GM11168 (cell line): ENCODE data around the gene KDM2B.
"Not testable (repeated sequence)": the region's sequence is repeated elsewhere in the genome, so short reads cannot be mapped to it uniquely, and the experiment has no call there.

ENCODE experiments used
- in situ Hi-C: fragments of 300-500 bp; cut with MboI; formaldehyde crosslinking; loops from one replicate; pipeline ENCODE4 v1.12.0; 2022; ENCODE audit warnings: low sequenced_read_pairs; ENCODE audit not compliant: unreplicated experiment

Gene KDM2B

DNA sequence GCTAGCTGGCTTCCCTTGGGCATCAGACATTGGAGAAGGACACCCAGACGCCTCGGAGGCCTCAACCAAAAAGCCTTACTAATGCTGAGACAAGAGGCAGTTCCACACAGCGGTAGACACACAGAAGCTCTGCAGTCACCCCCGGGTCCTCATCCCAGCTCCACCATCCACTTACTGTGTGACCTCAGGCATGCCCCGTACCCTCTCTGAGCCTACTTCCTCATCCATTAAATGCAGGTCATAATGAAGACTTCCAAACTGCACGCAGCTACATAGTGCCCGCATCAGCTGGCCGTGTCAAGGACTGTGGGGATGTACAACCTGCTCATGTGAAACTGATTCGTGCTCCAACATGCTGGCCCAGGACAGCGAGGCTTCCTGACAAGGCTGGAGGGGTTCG lies 72.3 kb downstream of the KDM2B start:
- in situ Hi-C loops = no loop called here

DNA sequence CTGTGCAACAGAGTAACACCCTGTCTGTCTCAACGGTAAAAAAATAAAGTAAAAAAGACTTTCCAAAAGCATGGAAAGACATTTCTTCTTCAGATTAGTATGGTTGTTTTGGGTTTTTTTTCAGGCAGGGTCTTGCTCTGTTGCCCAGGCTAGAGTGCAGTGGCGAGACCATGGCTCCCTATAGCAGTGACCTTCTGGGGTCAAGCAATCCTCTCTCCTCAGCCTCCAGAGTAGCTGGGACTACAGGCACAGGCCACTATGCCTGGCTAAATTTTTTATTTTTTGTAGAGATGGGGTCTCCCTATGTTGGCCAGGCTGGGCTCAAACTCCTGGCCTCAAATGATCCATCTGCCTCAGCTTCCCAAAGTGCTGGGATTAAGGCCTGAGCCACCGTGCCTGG lies 72.8 kb downstream of the KDM2B start:
- in situ Hi-C loops = no loop called here

DNA sequence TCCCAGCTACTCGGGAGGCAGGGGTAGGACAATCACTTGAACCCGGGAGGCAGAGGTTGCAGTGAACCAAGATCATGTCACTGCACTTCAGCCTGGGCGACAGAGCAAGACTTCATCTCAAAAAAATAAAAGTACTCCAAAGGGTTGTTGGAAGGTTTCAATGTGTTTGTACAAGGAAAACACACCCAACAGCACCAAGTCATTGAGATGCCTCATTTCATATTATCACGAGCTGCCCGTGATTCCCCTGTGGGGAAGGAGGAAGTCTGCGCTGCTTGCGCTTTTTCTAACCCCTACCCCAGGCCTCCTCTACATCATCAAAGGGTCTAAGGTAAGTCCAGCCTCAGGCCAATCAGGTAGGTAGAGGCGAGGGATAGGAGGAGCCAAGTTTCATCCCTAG lies 73.6 kb downstream of the KDM2B start:
- in situ Hi-C loops = no loop called here

DNA sequence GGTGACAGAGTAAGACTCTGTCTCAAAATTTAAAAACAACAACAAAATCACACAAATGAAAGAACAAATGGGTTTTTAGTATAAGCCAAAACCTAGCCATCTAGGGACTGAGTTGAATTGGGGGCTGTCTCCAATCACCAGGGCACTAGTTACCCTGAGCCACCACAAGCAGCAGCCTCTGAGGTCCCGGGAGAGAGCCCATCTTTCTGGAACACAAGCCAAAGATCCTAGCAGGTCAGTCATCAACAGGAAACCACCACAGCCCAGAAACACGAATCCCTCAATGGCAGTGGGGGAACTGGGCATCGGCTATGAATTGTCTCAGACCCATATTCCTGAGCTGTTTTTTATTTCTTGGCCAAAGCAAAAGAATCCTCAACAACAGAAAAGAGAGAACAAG lies 75.3 kb downstream of the KDM2B start:
- in situ Hi-C loops = no loop called here

DNA sequence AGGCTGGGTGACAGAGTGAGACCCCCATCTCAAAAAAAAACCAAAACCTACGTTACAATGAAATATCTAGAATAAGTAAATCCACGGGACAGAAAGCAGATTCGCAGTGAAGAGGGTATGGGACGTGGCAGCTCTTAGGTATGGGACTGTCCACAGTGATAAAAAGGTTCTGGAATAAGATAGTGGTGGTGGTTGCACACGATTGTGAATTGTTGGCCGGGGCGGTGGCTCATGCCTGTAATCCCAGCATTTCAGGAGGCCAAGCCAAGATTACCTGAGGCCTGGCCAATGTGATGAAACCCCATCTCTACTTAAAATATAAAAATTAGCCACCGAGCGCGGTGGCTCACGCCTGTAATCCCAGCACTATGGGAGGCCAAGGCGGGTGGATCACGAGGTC lies 76.3 kb downstream of the KDM2B start:
- in situ Hi-C loops = no loop called here

DNA sequence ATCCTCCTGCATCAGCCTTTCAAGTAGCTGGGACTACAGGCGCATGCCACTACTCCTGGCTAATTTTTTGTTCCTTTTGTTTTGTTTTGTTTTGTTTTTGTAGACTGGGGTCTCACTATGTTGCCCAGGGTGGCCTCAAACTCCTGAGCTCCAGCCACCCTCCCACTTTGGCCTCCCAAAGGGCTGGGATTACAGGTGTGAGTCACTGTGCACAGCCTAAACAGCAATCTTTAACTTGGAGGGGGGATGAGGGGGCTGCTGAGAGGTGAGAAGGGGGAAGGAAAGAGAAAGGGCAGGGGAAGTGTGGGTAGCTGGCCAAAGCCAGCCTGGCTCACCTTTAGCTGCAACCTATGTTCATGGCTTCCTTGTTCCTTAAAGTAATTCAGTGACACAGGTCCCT lies 77.4 kb downstream of the KDM2B start:
- in situ Hi-C loops = no loop called here

DNA sequence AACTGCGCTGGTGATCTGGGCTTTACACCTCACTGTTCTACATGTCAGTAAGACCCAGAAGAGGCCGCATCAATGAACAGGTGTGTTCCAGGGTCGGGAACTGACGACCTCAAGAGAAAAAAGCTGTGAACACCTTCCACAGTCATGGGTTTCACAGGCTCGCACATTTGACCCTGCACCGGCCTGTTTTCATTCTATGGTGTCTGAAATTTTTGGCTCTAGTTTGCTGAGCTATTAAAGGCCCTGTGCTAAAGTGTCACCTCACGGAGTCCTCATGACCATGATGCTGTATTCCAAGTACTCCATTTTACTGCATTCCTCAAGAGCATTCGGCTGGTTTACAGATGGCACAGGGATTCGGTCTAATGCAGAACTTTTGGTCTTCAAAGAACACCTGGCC lies 78.9 kb downstream of the KDM2B start:
- in situ Hi-C loops = no loop called here

DNA sequence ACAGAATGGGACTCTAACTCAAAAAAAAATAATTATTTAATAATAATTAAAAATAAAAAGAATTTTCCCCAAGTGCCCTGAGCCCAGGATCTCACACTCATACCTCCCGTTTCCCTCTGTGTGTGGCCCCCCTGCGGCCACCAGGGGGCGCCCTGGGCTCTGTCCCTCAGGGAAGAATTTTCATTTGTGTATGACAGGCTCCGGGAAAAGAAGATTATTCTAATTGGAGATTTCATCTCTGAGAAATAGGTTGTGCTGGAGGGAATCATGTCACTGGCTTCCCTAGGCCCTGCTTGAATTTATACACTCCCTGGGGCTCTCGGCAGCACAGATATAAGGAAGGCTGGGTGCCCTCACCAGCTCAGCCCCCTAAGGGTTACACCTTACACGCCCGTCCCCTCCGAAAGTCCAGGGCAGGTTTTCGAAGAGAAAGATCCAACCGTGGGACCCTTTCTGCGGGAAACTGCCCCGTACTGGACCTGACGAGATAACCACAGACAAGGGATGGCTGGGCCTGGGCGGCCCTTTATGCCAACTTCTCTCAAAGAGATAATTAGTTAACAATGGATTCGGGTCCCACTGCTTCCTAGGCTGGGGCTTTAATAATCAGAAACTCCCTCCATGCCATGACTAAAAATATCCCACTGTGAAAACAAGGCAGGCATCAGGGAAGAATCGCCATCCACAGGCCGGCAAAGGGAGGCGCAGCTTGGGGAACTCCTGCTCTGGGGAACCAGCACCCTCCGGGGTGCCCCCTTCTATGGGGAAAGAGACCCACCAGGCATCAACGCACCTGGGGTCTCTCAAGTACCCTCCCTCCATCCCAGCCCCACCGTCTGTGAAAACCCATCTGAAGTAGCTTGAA lies 80.7 kb downstream of the KDM2B start:
- in situ Hi-C loops = loop anchor here (5.0 kb wide), 1 partner anchor 127 kb away; the partner anchor contains the start of gene ORAI1

DNA sequence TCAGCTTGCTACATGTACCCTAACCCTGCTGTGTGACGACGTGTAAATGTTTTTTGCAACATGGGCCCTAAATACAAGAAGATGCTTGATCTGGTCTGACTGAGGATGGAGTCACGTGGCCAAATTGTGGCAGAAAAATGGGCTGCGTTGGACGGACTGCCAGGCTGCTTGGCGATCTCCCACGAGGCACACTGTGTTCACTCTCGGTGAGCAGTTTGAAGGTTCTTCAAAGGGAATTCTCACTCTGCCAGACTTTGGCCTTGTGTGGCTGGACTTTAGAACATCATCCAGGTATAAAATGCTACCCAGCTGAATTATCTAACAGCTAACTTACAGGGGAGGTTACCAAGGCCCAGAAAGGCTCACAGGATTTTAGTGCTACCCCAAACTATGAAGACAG lies 85.1 kb downstream of the KDM2B start:
- in situ Hi-C loops = loop anchor here (5.0 kb wide), 1 partner anchor 132 kb away; the partner anchor contains the start of gene ORAI1

DNA sequence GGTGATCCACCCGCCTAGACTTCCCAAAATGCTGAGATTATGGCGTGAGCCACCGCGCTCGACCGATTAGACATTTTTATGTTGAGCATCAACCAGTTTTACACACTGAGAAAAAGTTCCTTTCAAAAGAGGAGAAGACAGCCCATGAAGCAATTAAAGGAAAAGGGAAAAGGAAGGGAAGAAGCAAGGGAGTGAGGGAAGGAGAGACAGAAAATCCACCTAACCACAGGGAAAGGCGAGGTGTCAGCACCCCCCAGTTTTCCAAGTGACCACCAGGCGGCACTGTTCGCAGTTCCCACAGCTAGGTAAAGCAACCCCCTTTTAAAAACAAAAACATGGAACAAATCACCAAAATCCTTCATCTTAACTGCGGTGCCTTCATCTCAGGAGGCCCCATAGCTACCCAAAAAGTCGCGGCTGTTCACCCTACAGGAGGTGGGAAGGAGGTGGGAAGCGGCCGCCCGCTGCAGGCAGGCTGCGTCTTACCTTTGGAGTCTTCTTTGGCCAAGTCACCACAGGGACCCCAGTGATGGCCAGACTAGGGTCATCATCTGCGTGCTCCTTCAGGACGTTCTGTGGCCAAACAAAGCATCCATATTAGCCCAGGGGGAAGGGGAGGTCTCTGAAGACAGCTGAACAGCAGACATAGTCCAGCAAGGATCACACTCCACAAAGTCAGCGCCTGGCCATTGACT lies 86.6 kb downstream of the KDM2B start:
- in situ Hi-C loops = loop anchor here (5.0 kb wide), 1 partner anchor 183 kb away; no protein-coding TSS in a partner anchor

DNA sequence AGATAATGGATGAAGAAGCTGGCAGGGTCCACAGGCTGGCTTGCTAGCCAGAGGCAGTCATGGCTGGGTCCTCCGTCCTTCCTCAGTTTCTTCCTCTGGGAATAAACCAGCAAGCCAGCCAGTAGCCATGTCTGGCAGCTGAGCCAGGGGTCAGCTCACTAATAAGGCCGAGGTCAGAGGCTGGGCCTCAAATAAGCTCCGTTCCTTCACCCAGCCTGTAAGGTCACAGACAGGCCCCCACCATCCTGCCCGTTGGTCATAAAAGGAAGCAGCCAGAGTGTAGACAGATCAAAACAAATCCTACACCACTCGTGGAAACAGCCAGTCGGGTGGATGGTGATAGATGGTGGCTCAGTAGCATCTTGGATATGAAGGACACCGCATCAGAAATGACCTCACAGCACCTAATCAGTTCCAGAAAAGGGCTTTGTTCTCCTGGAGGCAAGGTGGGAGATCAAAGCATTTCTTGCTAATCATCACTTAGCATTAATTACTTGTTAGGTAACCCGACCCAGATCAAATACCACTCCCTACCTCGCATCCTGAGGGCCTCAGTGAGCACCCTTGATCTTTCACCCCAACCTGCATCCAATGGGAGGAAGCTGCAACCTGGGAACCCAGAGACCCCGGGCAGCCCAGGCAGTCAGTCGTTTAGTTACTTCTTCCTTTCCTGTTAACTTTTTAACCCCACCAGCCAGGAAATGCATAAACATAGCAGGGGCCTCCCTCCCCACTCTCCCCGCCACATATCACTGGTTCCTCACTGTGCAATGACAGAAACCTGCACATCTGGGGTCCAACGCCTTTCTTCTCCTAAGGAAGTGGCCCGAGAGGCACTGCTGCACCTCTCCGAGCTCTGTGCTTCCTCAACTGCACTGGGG lies 90.2 kb downstream of the KDM2B start:
- in situ Hi-C loops = loop anchor here (5.0 kb wide), 1 partner anchor 187 kb away; no protein-coding TSS in a partner anchor

DNA sequence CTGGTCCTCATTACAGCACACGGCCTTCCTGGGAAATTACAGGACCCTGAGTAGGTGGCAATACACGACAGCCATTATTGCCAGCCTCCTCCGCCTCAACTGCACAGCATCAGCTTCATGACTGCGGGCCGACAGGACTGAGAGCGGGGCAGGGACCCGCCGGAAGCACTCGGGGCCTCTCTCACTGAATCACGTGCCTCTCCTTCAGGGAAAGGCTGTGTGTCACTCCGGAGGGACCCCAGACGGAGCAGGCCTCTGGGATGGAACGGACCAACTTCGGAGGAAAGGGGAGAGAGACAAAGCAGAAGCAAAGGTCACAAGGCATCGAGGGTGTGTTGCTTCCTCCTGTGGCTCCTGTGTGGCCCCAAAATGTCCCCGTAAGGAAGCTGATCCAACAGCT lies 90.9 kb downstream of the KDM2B start:
- in situ Hi-C loops = loop anchor here (5.0 kb wide), 1 partner anchor 187 kb away; no protein-coding TSS in a partner anchor

DNA sequence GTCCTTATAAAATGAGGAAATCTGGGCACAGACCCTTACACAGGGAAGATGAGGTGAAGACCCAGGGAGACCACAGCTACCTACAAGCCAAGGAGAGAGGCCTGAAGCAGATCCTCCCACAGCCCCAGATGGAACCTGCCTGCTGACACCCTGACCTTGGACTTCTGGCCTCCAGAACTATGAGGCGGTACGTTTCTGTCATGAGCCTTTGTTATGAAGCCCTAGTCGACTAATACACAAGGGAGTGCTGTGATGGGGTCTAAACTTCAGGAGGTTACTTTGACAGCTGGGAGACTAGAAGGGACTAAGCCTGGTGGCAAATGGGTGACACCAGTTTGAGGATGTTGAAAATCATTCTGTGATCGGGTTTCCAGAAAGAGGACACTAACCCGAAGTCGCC lies 95.9 kb downstream of the KDM2B start:
- in situ Hi-C loops = no loop called here

DNA sequence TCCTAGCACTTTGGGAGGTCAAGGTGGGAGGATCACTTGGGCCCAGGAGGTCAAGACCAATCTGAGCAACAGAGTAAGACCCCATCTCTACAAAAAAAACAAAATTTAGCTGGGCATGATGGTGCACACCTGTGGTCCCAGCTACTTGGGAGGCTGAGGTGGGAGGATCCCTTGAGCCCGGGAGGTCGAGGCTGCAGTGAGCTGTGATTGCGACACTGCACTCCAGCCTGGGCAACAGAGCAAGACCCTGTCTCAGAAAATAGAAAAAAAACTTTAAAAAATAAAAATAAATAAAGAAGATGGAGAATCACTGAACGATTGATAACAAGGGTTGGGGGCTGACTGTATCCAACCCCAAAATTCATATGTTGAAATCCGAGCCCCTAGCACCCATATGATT lies 96.3 kb downstream of the KDM2B start:
- in situ Hi-C loops = not testable (repeated sequence)

DNA sequence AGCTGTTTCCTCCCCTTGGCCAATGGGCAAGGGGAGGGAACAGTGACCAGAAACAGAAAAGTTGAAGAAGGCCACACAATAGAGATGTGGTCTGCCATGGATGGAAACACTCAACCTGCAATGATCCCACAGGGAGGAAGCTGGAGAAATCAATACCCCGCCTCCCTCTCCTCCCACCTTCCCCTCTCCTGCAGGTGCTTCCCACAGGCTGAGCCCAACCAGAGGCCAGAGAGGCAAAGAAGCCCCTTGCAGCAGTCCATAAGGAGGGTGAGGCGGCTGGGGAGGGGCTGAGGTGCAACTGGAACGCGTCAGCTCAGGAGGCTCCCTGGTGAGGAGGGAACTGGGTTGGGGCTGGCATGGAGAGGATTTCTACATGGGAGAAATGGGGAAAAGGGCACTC lies 96.9 kb downstream of the KDM2B start:
- in situ Hi-C loops = no loop called here

DNA sequence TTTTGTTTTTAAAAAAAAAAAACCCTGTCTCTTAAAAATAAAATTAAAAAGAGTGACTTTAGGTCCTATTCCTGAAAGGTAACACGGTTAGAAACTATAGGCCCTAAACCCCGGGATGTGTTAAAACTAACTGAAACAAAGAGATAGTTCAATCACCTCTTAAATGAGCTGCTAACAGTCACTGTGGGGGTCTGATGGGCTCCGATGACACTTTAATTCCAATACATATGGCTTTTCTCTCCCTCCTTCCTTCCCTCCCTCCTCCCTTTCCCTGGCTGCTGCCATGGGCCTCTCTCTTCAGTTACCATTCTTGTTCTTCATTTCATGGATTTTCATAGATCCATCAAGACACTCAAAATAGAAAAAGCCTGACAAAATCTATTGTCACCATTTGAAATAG lies 104.3 kb downstream of the KDM2B start:
- in situ Hi-C loops = no loop called here

DNA sequence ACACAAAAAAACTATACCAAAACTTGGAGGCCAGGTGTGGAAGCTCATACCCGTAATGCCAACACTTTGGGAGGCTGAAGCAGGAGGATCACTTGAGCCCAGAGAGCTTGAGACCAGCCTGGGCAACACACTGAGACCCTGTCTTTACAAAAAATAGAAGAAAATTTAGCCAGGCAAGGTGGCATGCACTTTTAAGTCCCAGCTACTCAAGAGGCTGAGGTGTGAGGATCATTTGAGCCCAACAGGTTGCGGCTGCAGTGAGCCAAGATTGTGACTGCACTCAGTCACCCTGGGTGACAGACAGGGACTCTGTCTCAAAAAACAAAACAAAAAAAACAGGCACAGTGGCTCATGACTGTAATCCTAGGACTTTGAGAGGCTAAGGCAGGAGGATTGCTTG lies 105.5 kb downstream of the KDM2B start:
- in situ Hi-C loops = no loop called here

DNA sequence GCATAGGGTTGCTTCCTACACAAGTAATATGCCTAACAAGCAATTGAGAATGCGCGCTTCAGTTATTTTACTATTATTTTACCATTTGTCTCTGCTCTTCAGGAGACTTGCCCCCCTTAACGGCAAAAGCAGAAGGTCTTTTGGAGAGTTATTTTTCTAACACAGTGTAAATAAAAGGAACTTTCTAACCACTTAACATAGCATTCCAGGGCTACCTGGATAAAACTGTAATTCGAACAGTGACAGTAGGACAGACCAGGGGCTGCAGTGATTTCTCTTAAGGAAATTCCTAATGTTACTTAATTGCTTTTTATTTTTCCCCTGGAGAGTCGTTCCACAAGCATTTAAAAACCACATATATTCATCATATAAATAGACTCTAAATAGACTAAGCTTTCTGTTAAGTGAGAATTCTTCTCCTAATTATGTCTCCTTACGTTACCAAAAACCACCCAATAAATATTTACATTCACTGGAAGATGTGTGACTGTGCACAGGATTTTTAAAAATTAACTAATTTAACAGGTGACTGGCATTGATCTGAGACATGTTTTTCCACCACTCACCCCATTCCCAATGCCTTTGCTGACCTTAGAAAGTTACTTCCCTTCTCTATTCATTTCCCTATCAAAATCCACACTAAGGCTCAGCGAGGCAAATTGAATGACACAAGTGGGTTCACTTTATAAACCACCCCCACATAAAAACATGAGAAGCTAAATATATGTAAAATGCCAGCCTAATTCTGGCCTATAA lies 108.5 kb downstream of the KDM2B start:
- in situ Hi-C loops = no loop called here

DNA sequence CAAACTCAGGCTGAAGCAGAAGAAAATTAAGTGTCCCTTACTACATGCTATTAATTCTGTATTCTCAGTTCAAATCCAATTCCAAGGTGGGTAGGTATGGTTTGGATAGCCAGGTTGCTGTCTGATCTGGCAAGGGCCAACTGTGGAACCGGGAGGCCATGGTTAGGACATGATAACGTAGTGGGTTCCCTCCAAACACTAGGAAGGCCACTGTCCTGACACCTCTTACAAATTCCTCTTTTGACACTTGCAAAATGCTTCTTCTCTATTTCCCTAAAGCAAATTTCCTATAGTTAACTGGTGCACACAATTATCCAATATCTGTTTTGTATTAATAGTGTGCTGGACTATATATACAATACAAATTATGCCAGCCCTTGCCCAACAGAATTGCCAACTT lies 110.1 kb downstream of the KDM2B start:
- in situ Hi-C loops = no loop called here

DNA sequence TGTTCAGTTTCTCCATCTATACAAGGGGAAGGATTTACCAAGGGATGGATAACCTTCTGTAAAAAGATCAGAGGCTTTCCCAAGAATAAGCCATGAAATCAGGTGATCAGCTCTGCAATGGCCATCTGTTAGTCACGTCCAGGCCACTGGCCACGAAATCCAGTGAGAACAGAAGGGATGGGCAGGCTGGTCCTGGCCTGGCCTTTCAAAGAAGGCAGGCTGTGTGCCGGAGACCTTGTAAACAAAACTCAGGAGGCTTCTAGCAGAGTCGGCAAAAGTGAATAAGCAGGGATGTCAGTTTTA lies 112.4 kb downstream of the KDM2B start:
- in situ Hi-C loops = no loop called here
